Endothelial cell of umbilical vein (primary cell): Measurements from ENCODE around the gene SYNPO.

Experiments used
- POLR2A ChIP-seq: IDR thresholded peaks from 2 replicates; pipeline ENCODE4 v1.6.1; 2012; ENCODE audit warnings: low read depth, mild to moderate bottlenecking, control low read depth, low read length
- POLR2AphosphoS5 ChIP-seq: IDR thresholded peaks from 2 replicates; pipeline ENCODE4 v1.6.1; 2012; ENCODE audit warnings: low read depth, mild to moderate bottlenecking, control low read depth, low read length, moderate library complexity; ENCODE audit not compliant: insufficient read depth

- TF ChIP-seq POLR2A: no peak
- no peak for TF ChIP-seq POLR2AphosphoS5
Observed at GRCh38 chr5:150651924-150652671, 11.6 kb downstream of the SYNPO start.
